Astrocyte (in vitro differentiated cells and primary cell): Measurements from ENCODE around the gene RNLS. TPM values are rescaled to one million over a fixed set of nuclear protein-coding genes. Genes with fewer than 3 reads are reported as not detected.
"Not testable (repeated sequence)": the region's sequence is repeated elsewhere in the genome, so short reads cannot be mapped to it uniquely, and the experiment has no call there.

ENCODE experiments used
- DNase-seq: peaks from one replicate; pipeline ENCODE4 v3.0.0-alpha.2; 2010; ENCODE audit warnings: low read depth
- FAIRE-seq: peaks from 2 replicates; lab custom pipeline; 2011; peaks lifted over from hg19 to GRCh38; lab: Jason Lieb, UNC
- H2AFZ ChIP-seq: 2 replicates; pipeline ENCODE4 v1.6.0; 2012; ENCODE audit warnings: low read depth, low read length, inconsistent platforms
- H3K27ac ChIP-seq: 2 replicates; pipeline ENCODE4 v1.5.1; 2011; ENCODE audit warnings: low read depth, low read length, inconsistent platforms
- H3K27me3 ChIP-seq: 2 replicates; pipeline ENCODE4 v1.6.0; 2011; ENCODE audit warnings: low read length, inconsistent platforms; ENCODE audit not compliant: insufficient read depth
- H3K36me3 ChIP-seq: 2 replicates; pipeline ENCODE4 v1.5.1; 2011; ENCODE audit warnings: low read length, inconsistent platforms; ENCODE audit not compliant: insufficient read depth
- H3K4me1 ChIP-seq: 2 replicates; pipeline ENCODE4 v1.5.1; 2011; ENCODE audit warnings: low read length, inconsistent platforms; ENCODE audit not compliant: insufficient read depth
- H3K4me2 ChIP-seq: 2 replicates; pipeline ENCODE4 v1.6.0; 2012; ENCODE audit warnings: low read length, inconsistent platforms
- H3K4me3 ChIP-seq: 2 replicates; pipeline ENCODE4 v1.5.1; 2011; ENCODE audit warnings: low read depth, mild to moderate bottlenecking, low read length, inconsistent platforms; ENCODE audit not compliant: insufficient read depth
- H3K79me2 ChIP-seq: 2 replicates; pipeline ENCODE4 v1.6.0; 2012; ENCODE audit warnings: mild to moderate bottlenecking, low read length, inconsistent platforms; ENCODE audit not compliant: insufficient read depth
- H3K9ac ChIP-seq: 2 replicates; pipeline ENCODE4 v1.6.0; 2012; ENCODE audit warnings: mild to moderate bottlenecking, low read length, inconsistent platforms
- H3K9me3 ChIP-seq: 2 replicates; pipeline ENCODE4 v1.5.1; 2012; ENCODE audit warnings: low read depth, mild to moderate bottlenecking, low read length, inconsistent platforms; ENCODE audit not compliant: insufficient read depth
- H4K20me1 ChIP-seq: 2 replicates; pipeline ENCODE4 v1.6.0; 2012; ENCODE audit warnings: low read length, inconsistent platforms; ENCODE audit not compliant: insufficient read depth
- H3K27ac Mint-ChIP-seq: one replicate; pipeline ENCODE4 v1.8.0; 2021; ENCODE audit warnings: mild to moderate bottlenecking, mixed read lengths; ENCODE audit not compliant: unreplicated experiment
- H3K27me3 Mint-ChIP-seq: one replicate; pipeline ENCODE4 v1.8.0; 2021; ENCODE audit warnings: low read depth, mixed read lengths; ENCODE audit not compliant: unreplicated experiment
- H3K36me3 Mint-ChIP-seq: one replicate; pipeline ENCODE4 v1.8.0; 2021; ENCODE audit warnings: low read depth, mixed read lengths; ENCODE audit not compliant: unreplicated experiment
- H3K4me1 Mint-ChIP-seq: one replicate; pipeline ENCODE4 v1.8.0; 2021; ENCODE audit warnings: low read depth, mixed read lengths; ENCODE audit not compliant: unreplicated experiment
- H3K4me3 Mint-ChIP-seq: one replicate; pipeline ENCODE4 v1.8.0; 2021; ENCODE audit warnings: mild to moderate bottlenecking, moderate library complexity, mixed read lengths; ENCODE audit not compliant: unreplicated experiment
- H3K9me3 Mint-ChIP-seq: one replicate; pipeline ENCODE4 v1.8.0; 2021; ENCODE audit warnings: mild to moderate bottlenecking, mixed read lengths; ENCODE audit not compliant: unreplicated experiment
- EZH2 ChIP-seq: IDR thresholded peaks from 2 replicates; pipeline ENCODE4 v1.6.1; 2012; ENCODE audit warnings: mild to moderate bottlenecking, low read length, inconsistent platforms; ENCODE audit not compliant: insufficient read depth
- total RNA-seq: library from RNA; stranded (reverse); gene quantifications from 2 replicates; pipeline ENCODE4 v1.2.1, GENCODE V29; 2021
- TF ChIP-seq, protein P1 (sequence below): IDR thresholded peaks from 2 replicates; pipeline ENCODE4 v1.5.1; 2011; ENCODE audit warnings: low read depth, mild to moderate bottlenecking, inconsistent platforms, low read length, moderate library complexity; ENCODE audit not compliant: insufficient read depth

The RNLS gene
- total RNA-seq, 1 donor from 2014 or later, result 6.9 TPM

DNA sequence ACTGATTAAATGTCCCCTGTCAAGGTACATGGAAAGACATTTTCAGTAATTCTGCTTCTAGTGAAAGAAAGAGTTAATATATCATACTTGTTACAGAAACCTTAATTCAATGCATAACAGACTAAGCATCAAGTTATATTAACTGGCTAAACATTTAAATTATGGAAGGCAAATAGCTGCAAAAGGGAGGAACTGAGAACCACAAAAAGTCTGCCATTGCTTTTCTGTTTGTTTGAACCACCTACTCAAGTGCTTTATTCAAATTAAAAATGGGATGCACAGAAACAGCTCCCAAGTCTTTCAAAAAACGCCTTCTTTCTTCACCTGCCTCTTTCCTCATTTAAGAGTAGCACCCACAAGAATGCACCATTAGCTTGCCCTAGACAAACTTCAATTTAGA is 271.9 kb downstream of the RNLS start:
- no peak overlapping the region for H3K4me2 ChIP-seq
- peaks cover 2% of the 10 kb centered on the region for H3K36me3 Mint-ChIP-seq
- DNase-seq, result no peak

GRCh38 chr10:88309365-88309764 is 273.8 kb downstream of the RNLS start:
- no peak overlapping the region for H3K4me3 ChIP-seq
- H3K4me1 ChIP-seq, result no peaks in the 10 kb centered on the region
- no peak overlapping the region for H3K27ac ChIP-seq
- no peak overlapping the region for H2AFZ ChIP-seq
- H3K36me3 ChIP-seq, result no peaks in the 10 kb centered on the region
- H3K27me3 Mint-ChIP-seq, result no peaks in the 10 kb centered on the region
- no peaks in the 10 kb centered on the region for H3K4me1 Mint-ChIP-seq
- no peak for TF ChIP-seq EZH2
- TF ChIP-seq, protein P1, sequence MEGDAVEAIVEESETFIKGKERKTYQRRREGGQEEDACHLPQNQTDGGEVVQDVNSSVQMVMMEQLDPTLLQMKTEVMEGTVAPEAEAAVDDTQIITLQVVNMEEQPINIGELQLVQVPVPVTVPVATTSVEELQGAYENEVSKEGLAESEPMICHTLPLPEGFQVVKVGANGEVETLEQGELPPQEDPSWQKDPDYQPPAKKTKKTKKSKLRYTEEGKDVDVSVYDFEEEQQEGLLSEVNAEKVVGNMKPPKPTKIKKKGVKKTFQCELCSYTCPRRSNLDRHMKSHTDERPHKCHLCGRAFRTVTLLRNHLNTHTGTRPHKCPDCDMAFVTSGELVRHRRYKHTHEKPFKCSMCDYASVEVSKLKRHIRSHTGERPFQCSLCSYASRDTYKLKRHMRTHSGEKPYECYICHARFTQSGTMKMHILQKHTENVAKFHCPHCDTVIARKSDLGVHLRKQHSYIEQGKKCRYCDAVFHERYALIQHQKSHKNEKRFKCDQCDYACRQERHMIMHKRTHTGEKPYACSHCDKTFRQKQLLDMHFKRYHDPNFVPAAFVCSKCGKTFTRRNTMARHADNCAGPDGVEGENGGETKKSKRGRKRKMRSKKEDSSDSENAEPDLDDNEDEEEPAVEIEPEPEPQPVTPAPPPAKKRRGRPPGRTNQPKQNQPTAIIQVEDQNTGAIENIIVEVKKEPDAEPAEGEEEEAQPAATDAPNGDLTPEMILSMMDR, result no peak
- H3K79me2 ChIP-seq, result no peaks in the 10 kb centered on the region
- H3K4me2 ChIP-seq, result no peak overlapping the region
- H3K9ac ChIP-seq, result no peak overlapping the region
- no peaks in the 10 kb centered on the region for H3K27me3 ChIP-seq
- peaks cover 4% of the 10 kb centered on the region for H3K36me3 Mint-ChIP-seq
- H4K20me1 ChIP-seq, result no peaks in the 10 kb centered on the region
- H3K4me3 Mint-ChIP-seq, result no peak overlapping the region
- no peaks in the 10 kb centered on the region for H3K9me3 Mint-ChIP-seq
- H3K9me3 ChIP-seq, result no peaks in the 10 kb centered on the region
- DNase-seq, result no peak
- H3K27ac Mint-ChIP-seq, result no peak overlapping the region
- no peak for FAIRE-seq

More for the DNA sequence above, 271.9 kb downstream of the RNLS start:
- Histone ChIP-seq H3K9me3 (no peaks in the 10 kb centered on the region), H3K4me1 (no peaks in the 10 kb centered on the region), H3K9ac (no peak overlapping the region), H3K27me3 (no peaks in the 10 kb centered on the region), H3K4me3 (no peak overlapping the region), H3K79me2 (no peaks in the 10 kb centered on the region), H3K27ac (no peak overlapping the region), H3K36me3 (no peaks in the 10 kb centered on the region), H2AFZ (no peak overlapping the region), H4K20me1 (no peaks in the 10 kb centered on the region)
- no peak for TF ChIP-seq EZH2
- TF ChIP-seq, protein P1, result no peak
- no peaks in the 10 kb centered on the region for H3K9me3 Mint-ChIP-seq
- H3K27ac Mint-ChIP-seq, result no peak overlapping the region
- no peak for FAIRE-seq
- no peaks in the 10 kb centered on the region for H3K27me3 Mint-ChIP-seq
- peaks cover 4% of the 10 kb centered on the region for H3K4me1 Mint-ChIP-seq
- H3K4me3 Mint-ChIP-seq, result no peak overlapping the region

- not testable (repeated sequence) for H3K4me3 Mint-ChIP-seq, H2AFZ ChIP-seq, H3K27me3 Mint-ChIP-seq, FAIRE-seq, H3K36me3 Mint-ChIP-seq, DNase-seq, H3K4me3 ChIP-seq, H3K36me3 ChIP-seq, H3K79me2 ChIP-seq, H3K9ac ChIP-seq, H3K27ac ChIP-seq, H3K9me3 Mint-ChIP-seq, H3K4me2 ChIP-seq, H3K9me3 ChIP-seq, H3K4me1 Mint-ChIP-seq, H4K20me1 ChIP-seq, H3K27me3 ChIP-seq, H3K27ac Mint-ChIP-seq, H3K4me1 ChIP-seq
These were observed 274.8 kb downstream of the RNLS start for GRCh38 chr10:88308361-88308760.
